NCI-H146 treated with DMSO at 0.1 percent for 48 hours (cell line): ENCODE results near the gene COL27A1.

Source experiments
- DNase-seq: peaks from one replicate; lab custom pipeline; 2025; ENCODE audit not compliant: unreplicated experiment; lab: John Stamatoyannopoulos, UW

Gene COL27A1

DNA sequence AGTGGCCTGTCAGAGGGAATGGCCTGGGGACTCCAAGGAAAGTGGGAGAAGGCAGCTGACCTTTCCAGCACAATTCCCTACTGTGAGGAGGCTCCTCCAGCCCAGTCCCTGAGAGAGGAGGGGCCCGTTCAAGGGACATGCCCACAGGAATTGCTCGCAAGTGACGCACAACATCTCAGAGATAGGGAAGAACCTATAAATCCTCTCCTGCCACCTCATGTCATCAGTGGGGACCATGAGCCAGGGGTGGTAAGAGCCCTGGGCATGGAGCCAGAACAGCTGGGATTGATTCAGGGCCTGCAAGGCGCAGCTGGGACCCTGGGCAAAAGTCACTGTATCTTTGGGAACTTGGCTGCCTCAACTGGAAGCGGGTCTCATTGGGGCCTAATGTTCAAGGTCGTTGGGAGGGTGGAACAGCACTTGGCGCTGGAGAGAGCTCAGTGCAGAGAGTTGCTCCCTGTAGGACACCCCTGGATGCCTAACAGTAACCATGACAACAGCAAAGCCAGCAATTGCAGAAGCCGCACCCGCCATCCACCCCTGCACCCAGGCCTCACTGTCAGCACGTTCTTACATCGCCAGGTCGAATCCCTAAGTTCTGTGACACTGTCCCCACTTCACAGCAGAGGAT, 126.3 kb downstream of the COL27A1 start:
- DNase-seq: no peak

DNA sequence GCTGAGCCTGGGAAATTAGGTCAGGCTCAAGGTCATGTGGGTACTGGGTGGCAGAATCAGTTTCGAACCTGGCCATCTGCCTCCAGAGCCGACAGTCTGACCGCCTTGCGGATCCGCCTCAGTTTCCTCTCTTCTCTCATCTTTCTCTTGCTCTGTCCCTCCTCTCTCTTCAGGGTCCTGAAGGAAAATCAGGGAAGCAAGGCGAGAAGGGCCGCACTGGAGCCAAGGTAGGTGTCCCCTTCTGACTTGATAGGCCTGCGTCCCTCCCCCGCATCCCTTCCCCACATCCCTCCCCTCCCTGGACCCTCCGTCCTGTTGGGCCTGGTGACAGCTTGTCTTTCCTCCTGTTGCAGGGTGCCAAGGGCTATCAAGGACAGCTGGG, 126.8 kb downstream of the COL27A1 start:
- no peak for DNase-seq

DNA sequence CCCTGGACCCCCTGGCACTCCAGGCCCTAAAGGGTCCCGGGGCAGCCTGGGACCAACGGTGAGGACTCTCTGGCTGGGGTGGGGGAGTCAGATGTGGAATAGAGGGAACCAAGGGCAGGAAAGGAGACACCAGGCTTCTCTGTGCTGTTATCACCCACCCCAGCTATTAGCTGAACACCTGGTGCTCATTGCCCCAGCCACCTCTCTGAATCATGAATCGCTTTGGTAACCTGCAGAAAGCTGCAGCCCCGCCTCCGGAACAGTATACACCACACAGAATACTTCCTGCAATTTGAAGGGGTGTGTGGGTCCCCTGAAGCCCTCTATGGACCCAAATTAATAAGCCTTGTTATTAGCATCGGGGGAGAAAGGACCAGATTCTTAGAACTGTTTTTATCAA, 127.2 kb downstream of the COL27A1 start:
- DNase-seq: no peak

DNA sequence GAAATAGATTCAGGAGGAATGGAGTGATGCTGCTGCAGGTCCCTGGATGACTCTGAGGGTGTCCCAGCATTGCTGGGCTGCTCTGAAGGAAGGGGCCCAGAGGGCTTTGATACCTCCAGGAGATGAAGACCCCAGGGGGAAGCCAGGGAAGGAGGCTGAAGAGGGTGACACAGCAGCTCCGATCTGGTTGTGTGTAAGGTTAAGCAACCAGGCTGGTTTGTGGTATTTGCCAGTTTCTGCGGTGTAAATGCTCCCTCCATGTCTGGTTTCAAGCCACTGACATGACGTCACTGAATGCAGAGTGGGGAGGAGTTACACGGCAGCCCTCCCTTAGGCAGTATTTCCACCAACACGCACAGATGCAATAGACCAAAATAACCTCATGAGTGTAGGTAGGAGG, 127.6 kb downstream of the COL27A1 start:
- no peak for DNase-seq

DNA sequence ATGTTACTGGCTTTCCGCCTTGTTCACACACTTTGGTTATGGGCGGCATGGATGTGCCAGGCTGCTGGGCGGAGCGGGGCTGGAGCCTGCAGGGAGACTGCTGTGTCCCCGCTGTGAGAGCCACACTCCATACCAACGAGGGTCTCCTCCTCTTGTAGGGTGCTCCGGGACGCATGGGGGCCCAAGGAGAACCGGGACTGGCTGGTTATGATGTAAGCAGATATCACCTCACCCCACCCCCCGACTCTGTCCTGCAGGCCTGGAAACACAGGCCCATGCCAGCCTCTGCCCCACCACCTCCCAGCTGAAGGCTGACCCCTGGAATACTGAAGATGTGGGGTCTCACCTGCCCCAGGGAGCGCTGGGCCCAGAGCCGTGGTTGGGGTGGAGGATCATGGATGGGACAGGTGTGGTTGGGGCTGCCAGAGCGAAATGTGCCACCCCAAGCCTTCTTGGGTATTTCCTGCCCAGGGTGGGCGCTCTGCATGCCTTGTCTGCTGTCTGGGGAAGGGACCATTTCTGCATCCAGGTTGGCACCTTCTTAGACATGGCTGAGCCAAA, 128.3 kb downstream of the COL27A1 start:
- no peak for DNase-seq

DNA sequence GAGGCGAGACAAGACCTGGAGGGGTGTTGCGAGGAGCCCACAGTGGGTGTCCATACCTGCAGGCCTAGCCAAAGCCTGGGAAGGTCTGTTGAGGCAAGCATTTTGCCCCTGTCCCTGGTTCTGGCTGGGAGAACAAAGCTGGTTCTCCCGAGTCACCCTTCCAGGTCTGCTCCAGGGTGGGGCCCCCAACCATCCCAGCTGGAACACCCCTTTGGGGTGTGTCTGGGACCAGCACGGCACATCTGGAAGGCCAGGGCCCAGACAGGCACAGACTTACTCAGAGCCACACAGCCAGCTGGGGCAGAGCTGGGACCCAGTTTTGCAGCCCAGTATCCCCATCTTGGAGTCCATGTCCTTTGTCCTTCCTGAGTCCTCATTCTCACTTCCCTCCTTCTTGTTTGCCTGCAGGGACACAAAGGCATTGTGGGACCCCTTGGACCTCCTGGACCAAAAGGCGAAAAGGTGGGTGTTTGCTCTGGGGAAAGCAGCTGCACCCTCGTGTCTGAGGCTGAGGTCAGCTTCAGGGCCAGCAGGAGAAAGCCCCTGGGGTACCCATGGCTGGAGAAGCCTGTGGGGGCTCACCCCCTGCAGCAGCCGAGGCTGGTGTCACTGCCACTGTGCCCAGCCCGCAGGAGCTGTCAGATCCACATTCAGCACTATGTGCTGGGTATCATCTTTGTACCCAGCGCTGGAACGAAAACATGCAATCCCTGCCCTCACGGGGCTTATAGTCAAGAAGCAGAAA, 129.2 kb downstream of the COL27A1 start:
- DNase-seq: no peak

DNA sequence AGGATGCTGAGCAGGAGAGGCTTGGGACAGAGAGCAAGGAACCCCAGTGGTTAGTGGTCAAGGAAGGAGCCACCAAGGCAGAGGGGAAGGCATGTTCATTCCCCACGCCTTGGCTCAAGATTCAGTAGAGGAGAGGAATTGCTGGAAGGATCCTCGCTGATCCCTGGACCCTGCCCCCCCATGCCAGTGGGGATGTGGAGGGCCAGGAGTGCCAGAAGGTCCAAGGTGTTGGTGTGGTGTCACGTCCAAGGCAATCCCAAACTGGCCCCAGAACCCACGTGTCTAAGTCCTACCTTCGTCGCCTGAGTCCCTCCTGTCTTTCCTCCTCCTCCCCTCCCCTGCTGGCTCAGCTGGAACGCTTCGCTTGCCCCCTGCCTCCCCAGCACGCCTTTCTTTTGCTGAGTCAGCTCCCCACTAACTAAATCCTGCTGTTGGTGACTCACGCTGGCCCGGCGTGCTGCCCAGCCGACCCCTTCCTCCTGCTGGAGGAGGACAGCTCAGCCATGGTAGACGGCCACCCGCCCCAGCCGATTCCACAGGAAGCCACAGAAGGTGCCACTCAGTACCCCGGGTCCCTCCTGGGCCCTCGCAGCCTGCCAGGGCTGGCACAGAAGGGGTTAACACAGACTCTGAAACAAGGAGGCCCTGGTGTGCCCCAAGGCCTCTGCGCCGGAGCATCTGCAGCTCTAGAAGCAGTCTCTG, 130.0 kb downstream of the COL27A1 start:
- DNase-seq: no peak

DNA sequence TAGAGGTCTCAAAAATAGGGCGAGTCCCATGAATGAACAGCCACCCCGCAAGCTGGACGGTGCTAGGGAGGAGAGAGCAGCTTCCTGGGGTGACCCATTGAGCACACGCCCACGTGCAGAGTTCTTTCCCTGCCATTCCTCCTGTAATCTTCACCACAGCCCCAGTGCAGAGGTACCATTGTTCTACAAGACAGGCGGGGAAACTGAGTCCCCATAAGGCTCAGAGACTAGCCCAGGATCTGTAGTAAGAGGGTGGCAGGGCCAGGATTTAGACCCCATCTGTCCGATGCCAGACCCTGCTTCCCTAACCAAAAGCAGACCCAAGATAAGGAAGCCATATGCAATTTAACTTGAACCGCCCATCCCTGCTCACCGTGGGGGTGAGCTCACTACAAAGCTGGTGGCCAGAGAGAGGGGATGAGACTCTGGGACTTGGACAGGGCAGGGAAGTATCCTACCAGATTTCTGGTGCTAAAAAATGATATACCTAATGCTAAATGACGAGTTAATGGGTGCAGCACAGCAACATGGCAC, 130.9 kb downstream of the COL27A1 start:
- DNase-seq: no peak

DNA sequence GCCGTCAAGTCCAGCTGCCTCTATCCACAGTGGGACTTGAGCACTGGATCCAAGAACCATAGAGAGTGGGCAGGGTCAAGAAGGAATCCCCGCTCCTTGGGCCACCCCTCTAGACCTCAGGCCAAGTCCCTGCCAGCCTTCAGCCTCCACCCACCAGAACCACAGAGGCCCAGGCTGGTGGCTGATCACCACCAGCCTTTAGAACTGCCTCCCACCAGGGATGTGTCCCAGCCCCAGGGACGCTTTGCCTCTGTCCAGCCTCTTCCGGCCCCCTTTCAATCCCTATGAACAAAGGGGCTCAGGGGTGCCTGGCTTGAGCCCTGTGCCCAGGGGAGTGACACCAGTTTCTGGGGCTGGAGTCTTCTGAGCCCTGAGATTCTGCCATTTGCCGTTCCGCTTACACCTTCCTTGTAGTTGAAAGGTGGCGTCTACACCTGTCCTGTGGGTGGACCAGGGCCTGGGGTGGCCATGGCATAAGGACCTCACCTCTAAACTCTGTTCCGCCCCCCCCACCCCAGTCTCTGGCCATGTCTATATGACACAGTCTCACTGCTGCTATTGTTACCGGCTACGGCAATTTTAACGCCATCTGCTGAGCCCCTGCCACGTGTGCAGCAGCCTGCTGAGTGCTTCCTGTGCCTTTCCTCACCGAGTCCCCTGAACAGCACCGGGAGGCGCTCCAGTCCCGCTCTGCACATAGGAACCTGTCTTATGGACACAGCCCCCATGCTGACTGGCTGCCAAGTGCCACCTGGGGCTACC, 131.8 kb downstream of the COL27A1 start:
- DNase-seq: no peak

DNA sequence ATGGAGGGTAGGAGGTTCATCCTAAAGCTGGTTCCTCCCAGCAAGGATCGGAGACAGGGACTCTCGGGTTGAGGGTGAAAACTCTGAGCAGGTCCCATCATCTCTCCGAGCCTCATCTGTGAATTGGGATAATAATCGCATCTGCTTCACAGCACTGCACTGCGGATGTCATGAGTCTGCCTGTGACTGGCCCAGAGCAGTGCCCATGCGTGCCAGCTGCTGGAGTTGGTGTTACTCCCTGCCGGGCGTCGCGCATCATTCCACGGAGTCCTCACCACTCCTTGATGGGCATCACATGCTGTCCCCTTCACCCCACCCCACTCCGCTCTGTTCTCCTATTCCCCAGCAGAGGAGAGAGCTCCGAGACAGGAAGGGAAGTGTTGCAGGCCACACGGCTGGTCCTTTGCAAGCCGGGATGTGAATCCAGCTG, 132.4 kb downstream of the COL27A1 start:
- no peak for DNase-seq

DNA sequence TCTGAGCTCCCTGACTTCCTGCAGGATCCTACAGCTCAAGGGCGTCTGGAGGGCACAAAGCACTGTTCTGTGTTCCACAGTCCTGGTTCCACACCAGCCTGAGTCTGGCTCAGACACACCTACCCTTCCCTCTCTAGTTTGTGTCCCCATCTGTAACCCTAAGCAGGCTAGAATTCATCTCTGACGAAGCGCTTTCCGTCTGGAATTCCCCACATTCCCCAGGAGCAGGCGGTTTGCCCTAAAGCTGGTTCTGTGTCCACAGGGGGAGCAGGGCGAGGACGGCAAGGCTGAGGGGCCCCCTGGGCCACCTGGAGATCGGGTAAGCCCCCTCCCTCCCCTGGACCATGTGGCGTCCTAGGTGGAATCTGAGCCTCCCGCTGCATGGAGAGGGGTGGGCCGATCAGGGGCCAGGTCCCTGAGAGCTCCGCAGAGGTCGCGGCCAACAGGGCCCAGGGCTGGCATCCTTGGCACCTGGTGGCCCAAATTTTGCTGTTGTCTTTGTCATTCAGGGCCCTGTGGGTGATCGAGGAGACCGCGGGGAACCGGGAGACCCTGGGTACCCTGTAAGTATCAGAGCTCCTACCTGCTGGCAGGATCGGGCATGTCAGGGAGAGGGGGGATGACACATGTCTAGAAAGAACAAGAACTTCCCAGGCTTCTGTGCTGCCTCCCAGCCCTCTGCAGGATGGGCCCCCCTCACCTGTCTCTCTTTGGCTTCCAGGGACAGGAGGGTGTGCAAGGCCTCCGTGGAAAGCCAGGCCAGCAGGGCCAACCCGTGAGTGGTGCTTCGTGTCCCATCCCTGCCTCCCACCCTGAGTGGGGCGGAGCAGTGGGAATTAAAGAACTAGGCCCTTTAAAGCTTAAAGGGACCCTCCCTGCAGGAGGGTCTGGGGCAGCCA, 133.1 kb downstream of the COL27A1 start:
- DNase-seq: no peak

DNA sequence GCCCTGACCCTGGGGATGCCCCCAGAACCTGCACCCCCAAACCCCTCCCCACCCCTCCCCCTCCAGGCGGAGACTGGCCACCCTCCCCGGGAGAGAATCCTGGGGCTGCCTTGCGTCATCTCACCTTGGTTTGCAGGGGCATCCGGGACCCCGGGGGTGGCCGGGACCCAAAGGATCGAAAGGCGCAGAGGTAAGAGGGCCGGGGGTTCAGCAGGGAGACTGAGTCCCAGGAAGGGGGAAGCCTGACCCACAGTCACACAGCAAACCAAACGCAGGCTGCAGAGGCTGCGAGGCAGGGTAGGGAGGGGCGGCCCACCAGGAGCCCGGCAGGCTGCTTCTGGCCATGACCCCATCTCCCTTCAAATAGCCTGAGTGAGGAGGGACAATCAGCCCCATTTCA, 133.8 kb downstream of the COL27A1 start:
- DNase-seq: no peak

DNA sequence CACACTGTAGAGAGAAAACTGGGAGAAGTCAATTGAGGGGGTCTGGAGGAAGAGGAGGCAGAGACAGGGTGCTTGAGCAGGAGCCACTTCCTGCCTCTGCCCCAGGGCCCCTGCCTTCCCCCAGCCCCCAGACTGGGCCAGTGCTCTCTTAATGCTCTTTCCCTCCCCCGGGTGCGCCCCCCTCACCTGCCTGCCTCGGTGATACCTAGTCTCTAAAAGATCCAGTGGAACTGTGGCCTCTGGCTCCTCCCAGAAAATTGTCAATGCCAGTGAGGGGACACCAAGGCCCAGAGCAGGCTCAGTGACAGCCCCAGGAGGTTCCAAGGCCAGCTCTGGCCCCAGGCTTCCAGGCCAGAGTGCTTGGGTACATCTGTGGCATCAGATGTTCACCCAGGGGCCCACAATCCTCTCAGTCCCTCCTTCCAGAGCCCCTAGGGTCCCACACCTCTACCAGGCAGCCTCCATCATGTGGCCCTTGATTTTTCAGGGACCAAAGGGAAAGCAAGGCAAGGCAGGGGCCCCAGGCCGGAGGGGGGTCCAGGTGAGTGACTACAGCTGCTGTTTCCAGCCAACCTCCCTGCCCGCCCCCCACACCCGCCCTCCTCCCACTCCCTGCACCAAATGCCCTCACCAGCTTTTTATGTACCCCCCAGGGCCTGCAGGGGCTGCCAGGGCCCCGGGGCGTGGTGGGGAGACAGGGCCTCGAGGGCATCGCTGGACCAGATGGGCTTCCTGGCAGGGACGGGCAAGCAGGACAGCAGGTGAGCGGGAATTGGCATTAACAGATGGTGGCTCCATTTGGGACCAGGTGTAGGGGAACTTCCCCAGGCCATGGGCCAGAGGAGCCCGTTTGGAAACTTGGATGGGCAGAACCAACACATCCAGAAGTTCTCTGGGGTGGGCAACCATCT, 134.5 kb downstream of the COL27A1 start:
- DNase-seq: no peak

DNA sequence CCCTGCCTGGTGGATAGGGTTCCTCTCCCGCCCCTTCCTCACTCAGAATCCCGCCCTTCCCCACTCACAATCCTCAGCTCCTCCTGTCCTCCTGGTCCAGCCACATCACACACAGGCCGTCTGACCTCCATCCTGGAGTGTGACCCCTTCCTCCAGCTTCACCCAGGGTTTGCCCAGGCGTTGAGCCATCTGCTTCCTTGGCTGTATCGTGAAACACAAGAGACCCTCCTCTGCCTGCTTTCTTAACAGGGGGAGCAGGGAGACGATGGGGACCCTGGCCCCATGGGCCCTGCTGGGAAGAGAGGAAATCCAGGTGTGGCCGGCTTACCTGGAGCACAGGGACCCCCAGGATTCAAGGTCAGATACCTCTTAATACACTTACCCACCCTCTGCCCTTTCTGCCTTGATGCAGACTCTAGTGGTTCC, 135.2 kb downstream of the COL27A1 start:
- no peak for DNase-seq

DNA sequence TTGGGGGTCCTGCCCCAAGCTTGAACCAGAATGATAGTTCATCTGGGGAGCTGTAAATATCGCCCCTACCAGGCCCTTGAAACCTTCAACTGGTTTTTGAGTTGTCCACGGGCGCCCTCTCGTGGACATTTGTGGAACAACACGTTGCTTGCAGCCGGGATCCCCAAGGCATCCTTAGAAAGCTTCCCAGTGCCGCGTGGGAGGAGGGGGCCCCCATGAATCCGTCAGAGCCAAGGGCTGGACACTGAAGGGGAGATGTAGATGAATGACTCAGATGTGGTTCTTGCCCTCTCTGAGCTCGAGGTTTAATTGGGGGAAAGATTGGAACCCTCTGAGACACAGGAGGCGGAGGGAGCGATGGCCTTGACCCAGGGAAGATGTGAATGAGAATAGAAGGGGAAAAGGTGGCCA, 135.7 kb downstream of the COL27A1 start:
- DNase-seq: no peak

DNA sequence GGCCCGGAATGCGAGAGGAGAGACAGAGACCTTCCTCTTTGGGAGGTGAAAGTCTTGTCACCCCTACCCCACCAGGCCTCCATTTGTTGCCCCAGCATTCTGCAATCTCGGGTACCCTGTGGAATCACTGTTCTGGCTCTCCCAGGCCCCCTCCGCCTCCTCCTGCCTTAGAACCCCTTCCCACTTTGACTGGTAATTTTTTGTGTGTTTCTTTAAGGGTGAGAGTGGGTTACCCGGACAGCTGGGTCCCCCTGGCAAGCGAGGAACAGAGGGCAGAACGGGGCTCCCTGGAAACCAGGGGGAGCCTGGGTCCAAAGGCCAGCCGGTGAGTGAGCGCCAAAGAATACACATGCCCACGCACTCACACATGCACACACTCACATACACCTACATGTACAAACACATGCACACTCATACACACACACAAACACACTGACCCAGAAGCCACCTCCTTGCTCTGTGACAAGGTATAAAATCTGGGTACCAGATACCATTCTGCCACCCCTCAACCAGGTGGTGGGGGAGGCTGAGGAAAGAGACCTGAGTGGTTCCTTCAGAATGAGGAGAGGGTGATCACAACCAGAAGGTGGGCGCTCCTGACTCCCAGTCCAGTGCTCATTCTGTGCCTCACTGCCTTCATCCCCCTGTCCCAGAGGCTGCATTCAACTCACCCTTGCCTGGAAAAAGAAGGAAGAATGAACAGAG, 136.7 kb downstream of the COL27A1 start:
- no peak for DNase-seq

DNA sequence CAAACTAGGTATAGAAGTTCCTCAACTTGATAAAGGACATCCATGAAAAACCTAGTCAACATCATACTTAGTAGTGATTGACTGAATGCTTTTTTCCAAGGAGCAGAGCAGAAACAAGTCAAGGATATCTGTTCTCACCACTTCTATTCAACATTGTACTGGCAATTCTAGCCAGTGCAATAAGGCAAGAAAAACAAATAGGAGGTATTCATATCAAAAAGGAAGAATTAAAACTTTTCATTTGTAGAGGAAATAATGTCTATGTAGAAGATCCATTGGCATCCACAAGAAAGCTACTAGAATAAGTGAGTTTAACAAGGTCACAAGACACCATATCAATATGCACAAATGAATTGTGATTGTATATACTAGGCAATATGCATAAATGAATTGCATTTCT, 139.3 kb downstream of the COL27A1 start:
- no peak for DNase-seq

DNA sequence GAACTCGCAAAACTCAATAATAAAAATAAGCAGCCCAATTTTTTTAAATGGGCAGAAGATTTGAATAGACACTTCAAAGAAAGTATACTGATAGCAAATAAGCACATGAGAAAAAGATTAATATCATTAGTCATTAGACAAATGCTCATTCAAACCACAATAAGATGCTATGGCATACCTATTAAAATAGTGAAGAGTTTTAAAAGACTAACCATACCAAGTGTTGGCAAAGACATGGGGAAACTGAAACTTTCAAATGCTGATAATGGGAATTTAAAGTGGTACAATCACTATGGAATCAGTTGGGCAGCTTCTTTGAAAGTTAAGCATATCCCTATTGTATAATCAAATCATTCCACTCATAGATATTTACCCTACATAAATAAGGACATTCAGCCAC, 141.0 kb downstream of the COL27A1 start:
- no peak for DNase-seq
